NCI-H2171 (cell line): Measurements from ENCODE around the gene ZNF559.
"Not testable (repeated sequence)": the region's sequence is repeated elsewhere in the genome, so short reads cannot be mapped to it uniquely, and the experiment has no call there.

Experiments used
- DNase-seq: peaks from one replicate; lab custom pipeline; 2025; lab: John Stamatoyannopoulos, UW

Gene ZNF559

GRCh38 chr19:9323919-9324583 is at the start of gene ZNF559:
Gene ZNF559 (plus strand): TSS chr19:9324179. CDS start chr19:9338550, 14,371 bp downstream.
- peak; percentile 94 for DNase-seq

- DNase-seq: not testable (repeated sequence)
Measured at GRCh38 chr19:9283485-9283884, 40.5 kb upstream of the ZNF559 start.

GRCh38 chr19:9289231-9289884 is 34.6 kb upstream of the ZNF559 start:
- no peak for DNase-seq

- DNase-seq: no peak
Measured at GRCh38 chr19:9295411-9295849, 28.5 kb upstream of the ZNF559 start.

GRCh38 chr19:9296336-9296735 is 27.6 kb upstream of the ZNF559 start:
- DNase-seq: no peak

- no peak for DNase-seq
Measured at GRCh38 chr19:9306443-9306842, 17.5 kb upstream of the ZNF559 start.

GRCh38 chr19:9308091-9308770 is 15.7 kb upstream of the ZNF559 start:
- no peak for DNase-seq

- peak; percentile 96 for DNase-seq
Measured at GRCh38 chr19:9309139-9309973, 14.6 kb upstream of the ZNF559 start, which contains the start of gene ZNF699. Gene ZNF699 (minus strand): TSS chr19:9309838. CDS start chr19:9305119, 4,719 bp downstream.

GRCh38 chr19:9309974-9310446 is 14.0 kb upstream of the ZNF559 start:
- DNase-seq: peak; percentile 93

GRCh38 chr19:9313756-9314155 is 10.2 kb upstream of the ZNF559 start:
- no peak for DNase-seq

- no peak for DNase-seq
Measured at GRCh38 chr19:9321338-9321737, 2.6 kb upstream of the ZNF559 start.

GRCh38 chr19:9321756-9322155 is 2.2 kb upstream of the ZNF559 start:
- not testable (repeated sequence) for DNase-seq

- DNase-seq: not testable (repeated sequence)
Measured at GRCh38 chr19:9322201-9322600, 1.8 kb upstream of the ZNF559 start.

GRCh38 chr19:9323557-9323918 is 441 bp upstream of the ZNF559 start:
- peak; percentile 78 for DNase-seq

- no peak for DNase-seq
Measured at GRCh38 chr19:9324584-9324962, 594 bp downstream of the ZNF559 start.

GRCh38 chr19:9329999-9330398 is 6.0 kb downstream of the ZNF559 start:
- DNase-seq: no peak

GRCh38 chr19:9342610-9343304 is 18.8 kb downstream of the ZNF559 start:
- DNase-seq: no peak

- no peak for DNase-seq
Measured at GRCh38 chr19:9345005-9345404, 21.0 kb downstream of the ZNF559 start.

GRCh38 chr19:9348253-9348652 is 24.3 kb downstream of the ZNF559 start:
- DNase-seq: no peak

- DNase-seq: no peak
Measured at GRCh38 chr19:9348671-9349070, 24.7 kb downstream of the ZNF559 start.

- no peak for DNase-seq
Measured at GRCh38 chr19:9352505-9352904, 28.5 kb downstream of the ZNF559 start.
